ENCODE data around the gene PFKL.
"Not testable (repeated sequence)": the region's sequence is repeated elsewhere in the genome, so short reads cannot be mapped to it uniquely, and the experiment has no call there.

Gene PFKL

DNA sequence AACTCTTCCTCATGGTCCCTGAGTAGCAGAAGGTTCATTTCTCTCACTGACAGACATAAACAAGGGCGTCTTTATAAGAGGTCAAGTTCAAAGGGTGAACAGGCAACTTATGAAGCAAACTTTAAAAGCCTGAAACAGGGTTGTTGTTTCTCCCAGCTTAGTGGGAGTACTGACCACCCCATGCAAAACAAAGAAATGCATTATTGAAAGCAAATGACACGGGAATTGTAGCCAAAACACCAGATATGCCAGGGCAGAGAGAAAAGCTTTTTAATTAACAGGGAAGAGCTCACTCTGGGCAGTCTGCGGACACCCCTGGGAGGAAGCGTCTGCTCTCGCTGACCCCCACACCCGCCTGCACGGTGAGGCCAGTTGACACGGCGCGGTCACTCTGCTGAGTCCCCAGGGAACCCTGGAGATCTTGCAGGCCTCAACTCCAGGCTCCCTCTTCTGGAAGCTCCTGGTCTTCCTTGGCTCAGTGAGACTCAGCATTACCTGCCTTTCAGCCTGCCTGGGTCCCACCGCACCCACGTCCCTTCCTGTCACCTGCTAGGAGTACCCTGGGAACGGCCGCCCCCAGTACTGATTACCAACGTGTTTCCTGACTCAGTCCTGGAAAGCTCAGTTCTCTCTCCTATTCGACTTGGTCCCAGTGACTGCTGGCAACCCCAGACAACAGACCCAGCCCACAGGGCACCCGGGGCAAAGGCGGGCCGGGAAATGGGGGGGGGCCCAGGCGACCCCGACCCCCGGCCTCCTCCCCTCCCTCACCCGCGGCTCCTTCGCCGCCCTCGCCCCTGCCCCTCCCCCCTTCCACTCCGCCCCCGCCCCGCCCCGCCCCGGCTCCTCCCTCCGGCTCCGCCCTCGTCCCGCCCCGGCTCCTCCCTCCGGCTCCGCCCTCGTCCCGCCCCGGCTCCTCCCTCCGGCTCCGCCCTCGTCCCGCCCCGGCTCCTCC, 38.4 kb downstream of the PFKL start:
- DNase-seq (ENCODE audit: low read depth): no peak

DNA sequence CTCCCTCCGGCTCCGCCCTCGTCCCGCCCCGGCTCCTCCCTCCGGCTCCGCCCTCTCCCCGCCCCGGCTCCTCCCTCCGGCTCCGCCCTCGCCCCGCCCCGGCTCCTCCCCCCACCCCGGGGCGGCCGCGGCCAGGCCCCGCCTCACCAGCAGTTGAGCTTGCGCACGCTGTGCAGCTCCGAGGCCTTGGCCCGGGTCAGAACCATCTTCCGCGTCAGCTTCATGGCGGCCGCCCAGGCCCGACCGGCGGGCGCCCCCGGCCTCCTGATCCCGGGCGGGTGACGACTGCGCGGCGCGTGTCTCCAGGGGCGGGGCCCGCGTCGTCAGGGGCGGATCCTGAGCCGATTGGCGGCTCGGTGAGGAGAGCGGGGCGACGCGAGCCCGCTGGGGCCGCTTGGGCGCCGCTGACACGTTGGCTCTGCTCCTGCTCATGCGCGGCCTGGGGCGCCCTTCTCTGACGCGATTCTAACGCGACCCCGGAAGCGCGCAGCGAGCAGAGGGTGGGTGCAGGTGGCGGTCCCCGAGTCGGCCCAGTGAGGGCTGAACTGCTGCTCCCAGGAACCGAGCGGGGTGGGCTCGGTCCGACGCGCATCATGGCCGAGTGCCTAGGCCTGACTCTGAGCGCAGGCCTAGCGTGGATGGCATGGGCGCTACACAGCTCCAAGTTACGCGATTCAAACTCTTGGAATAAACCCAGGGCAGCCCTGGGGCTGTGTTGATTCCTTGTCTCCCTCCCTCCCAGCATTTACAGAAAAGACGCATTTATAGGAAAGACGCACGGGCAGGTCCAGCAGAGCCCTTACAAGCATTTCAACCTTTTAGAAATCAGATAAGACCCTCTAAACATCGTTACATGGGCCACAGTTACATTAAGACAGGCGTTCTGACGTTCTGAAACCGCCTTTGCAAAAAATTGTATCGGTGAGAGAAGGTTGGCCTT, 39.4 kb downstream of the PFKL start, which contains the start of gene CFAP410:
CFAP410 (minus strand) TSS at position 420 of the 940 bp plus-strand sequence; CDS start at position 224, 196 bp downstream.
- peak; percentile 80 for DNase-seq (ENCODE audit: low read depth)
- TF ChIP-seq, protein P1, sequence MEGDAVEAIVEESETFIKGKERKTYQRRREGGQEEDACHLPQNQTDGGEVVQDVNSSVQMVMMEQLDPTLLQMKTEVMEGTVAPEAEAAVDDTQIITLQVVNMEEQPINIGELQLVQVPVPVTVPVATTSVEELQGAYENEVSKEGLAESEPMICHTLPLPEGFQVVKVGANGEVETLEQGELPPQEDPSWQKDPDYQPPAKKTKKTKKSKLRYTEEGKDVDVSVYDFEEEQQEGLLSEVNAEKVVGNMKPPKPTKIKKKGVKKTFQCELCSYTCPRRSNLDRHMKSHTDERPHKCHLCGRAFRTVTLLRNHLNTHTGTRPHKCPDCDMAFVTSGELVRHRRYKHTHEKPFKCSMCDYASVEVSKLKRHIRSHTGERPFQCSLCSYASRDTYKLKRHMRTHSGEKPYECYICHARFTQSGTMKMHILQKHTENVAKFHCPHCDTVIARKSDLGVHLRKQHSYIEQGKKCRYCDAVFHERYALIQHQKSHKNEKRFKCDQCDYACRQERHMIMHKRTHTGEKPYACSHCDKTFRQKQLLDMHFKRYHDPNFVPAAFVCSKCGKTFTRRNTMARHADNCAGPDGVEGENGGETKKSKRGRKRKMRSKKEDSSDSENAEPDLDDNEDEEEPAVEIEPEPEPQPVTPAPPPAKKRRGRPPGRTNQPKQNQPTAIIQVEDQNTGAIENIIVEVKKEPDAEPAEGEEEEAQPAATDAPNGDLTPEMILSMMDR (IDR thresholded peaks at IDR 0.05; ENCODE audit: low read depth, low read length, missing control alignments): no peak
- H3K4me3 ChIP-seq (ENCODE audit: low read depth, low read length): peak within 1 kb of the TSS; percentile 81

More for the DNA sequence above, 38.4 kb downstream of the PFKL start:
- H3K4me3 ChIP-seq (ENCODE audit: low read depth, low read length): peak overlapping the region; percentile 20; the same call in 1 of the 2 replicates
- TF ChIP-seq, protein P1 (IDR thresholded peaks at IDR 0.05; ENCODE audit: low read depth, low read length, missing control alignments): no peak

DNA sequence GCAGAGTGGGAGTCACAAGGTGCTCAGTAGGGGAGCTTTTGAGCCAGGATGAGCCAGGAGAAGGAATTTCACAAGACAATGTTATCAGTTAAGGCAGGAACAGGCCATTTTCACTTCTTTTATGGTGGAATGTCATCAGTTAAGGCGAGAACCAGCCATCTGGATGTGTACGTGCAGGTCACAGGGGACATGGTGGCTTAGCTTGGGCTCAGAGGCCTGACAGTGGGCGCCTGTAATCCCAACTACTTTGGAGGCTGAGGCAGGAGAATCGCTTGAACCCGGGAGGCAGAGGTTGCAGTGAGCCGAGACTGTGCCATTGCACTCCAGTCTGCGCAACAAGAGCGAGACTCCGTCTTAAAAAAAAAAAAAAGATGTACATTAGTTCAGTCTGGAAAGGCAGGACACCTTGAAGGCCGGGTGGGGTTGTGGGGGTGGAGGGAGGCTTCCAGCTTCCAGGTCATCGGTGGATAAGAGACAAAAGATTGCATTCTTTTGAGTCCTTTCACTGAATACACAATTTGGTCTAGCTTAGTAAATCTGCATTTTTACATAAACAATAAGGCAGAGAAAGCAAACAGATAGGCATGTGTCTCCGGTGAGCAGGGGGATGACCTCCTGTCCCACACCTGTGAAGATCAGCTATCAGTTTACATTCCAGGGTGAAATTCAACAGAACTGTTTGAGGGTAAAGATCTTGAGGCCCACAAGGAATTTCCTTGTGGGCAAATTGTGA, 42.0 kb downstream of the PFKL start:
- H3K4me3 ChIP-seq (ENCODE audit: low read depth, low read length); DNase-seq (ENCODE audit: low read depth): not testable (repeated sequence)

DNA sequence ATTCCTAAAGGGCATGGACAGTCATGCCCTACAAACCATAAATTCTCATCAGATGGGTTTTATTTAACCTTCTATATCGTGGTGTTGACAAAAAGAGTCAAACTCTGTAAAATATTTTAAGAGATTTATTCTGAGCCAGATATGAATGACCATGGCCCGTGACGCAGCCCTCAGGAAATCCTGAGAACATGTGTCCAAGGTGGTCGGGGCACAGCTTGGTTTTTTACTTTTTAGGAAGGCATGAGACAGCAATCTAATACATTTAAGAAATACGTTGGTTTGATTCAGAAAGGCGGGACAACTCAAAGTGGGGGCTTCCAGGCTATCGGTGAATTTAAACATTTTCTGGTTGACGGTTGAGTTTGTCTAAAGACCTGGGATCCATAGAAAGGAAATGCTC, 43.1 kb downstream of the PFKL start:
- H3K4me3 ChIP-seq (ENCODE audit: low read depth, low read length); DNase-seq (ENCODE audit: low read depth): not testable (repeated sequence)

DNA sequence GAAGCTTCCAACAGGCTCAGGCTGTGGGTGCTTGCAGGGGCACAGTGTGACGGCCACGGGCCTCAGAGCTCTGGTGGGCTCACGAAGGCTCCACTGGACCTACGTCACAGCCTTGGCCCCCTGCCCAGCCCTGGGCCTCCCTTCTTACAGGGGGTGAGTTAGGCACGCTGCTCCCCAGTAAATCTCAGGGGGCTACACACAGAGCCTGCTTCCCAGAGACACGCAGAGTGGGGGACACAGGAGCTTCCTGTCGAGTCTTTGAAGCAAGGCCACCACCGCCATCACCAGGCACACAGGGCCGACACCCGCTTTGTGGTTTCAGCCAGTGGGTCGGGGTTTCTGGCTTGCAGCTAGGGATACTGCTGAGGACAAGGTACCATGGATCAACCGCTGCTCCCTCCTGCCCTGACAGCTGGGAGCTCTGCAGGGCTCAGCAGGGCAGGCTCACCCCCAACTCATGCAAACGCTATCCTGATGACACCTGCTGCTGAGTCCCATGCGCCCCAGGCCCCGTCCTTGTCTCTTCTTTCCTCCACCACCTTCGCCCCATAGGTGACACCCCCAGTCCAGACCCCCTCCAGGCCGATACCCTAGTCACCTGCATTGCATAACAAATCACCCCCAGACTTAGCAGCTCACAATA, 44.8 kb downstream of the PFKL start:
- TF ChIP-seq, protein P1 (IDR thresholded peaks at IDR 0.05; ENCODE audit: low read depth, low read length, missing control alignments): no peak
- no peak overlapping the region for H3K4me3 ChIP-seq (ENCODE audit: low read depth, low read length)
- DNase-seq (ENCODE audit: low read depth): no peak

DNA sequence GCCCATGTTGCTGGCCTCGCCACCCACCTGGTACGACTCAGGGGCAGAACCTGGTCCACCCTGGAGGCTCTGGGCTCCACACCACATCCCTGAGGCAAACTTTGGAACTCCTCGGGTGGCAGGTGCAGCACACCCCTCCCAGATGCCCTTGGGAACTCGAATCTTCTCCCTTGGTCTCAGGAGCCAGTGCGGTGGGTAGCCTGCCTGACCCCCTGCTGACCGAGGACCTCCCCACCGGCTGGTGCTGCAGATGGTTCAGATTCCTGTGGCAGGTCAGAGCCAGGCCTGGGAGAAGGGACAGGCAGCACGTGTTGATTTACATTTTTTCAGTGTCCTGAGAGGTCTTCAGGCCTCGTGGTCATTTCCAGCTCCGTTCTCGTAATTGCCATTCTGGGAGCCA, 45.6 kb downstream of the PFKL start:
- DNase-seq (ENCODE audit: low read depth): no peak
- H3K4me3 ChIP-seq (ENCODE audit: low read depth, low read length): no peak overlapping the region
- TF ChIP-seq, protein P1 (IDR thresholded peaks at IDR 0.05; ENCODE audit: low read depth, low read length, missing control alignments): no peak

DNA sequence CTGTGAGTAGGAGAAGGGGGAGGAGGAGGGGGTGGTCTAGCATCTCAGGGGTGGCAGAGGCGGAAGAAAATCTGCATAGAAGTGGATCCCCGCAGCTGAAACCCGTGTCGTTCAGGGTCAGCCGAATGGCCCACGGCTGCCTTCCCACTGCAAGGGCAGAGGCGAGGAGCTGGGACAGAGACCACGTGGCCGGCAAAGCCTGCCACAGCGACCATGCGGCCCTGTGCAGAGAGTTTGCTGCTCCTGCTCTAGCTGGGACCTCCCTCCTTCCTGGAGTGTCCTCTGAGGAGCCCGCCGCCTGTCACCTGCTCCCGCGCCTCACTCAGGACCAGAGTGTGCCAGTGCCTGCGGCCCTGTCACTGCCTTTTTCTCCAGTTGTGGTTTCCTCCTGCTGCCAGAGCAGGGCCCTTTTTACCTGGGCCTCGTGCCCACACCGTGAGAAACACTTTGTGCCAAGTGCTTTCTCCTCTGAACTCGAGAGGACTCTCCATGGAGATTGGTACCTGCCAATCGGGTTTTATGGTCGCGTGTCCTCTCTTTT, 48.1 kb downstream of the PFKL start:
- DNase-seq (ENCODE audit: low read depth): no peak
- TF ChIP-seq, protein P1 (IDR thresholded peaks at IDR 0.05; ENCODE audit: low read depth, low read length, missing control alignments): no peak
- H3K4me3 ChIP-seq (ENCODE audit: low read depth, low read length): no peak overlapping the region
